Lung (tissue), 12 donors: ENCODE data around the gene KCNQ1OT1. TPM values are rescaled to one million over a fixed set of nuclear protein-coding genes. Genes with fewer than 3 reads are reported as not detected.

Experiments used
- ATAC-seq: fragments of 200-7000 bp; cut with Tn5 transposase; one replicate; pipeline ENCODE4 v1.9.1; 2020; ENCODE audit warnings: moderate number of reproducible peaks; ENCODE audit not compliant: insufficient read depth, low FRiP score
- DNase-seq, 3 donors: peaks; one replicate each; pipeline ENCODE4 v3.0.0-alpha.2; 2013 to 2017
- H3K27ac ChIP-seq, 2 donors: one replicate each; pipeline ENCODE4 v1.5.1; 2013; ENCODE audit warnings: mild to moderate bottlenecking in 2 of 2, moderate library complexity in 2 of 2, control low read depth in 1 of 2, inconsistent platforms in 1 of 2, low read depth in 1 of 2, low read length in 1 of 2
- H3K27me3 ChIP-seq, 3 donors: one replicate each; pipeline ENCODE4 v1.5.1; 2013; ENCODE audit warnings: low read length in 2 of 3; ENCODE audit not compliant: control insufficient read depth in 3 of 3, insufficient read depth in 3 of 3
- H3K36me3 ChIP-seq, 4 donors: one replicate each; pipeline ENCODE4 v1.5.1; 2013; ENCODE audit warnings: low read length in 4 of 4, mild to moderate bottlenecking in 1 of 4, moderate library complexity in 1 of 4; ENCODE audit not compliant: control insufficient read depth in 4 of 4, insufficient read depth in 4 of 4
- H3K4me1 ChIP-seq, 5 donors: one replicate each; pipeline ENCODE4 v1.5.1; 2013; ENCODE audit warnings: low read length in 5 of 5, mild to moderate bottlenecking in 2 of 5, moderate library complexity in 1 of 5; ENCODE audit not compliant: control insufficient read depth in 5 of 5, insufficient read depth in 5 of 5
- H3K4me3 ChIP-seq: one replicate; pipeline ENCODE4 v1.5.1; 2013; ENCODE audit warnings: mild to moderate bottlenecking, control low read depth, moderate library complexity
- H3K9ac ChIP-seq, 2 donors: one replicate each; pipeline ENCODE4 v1.5.1; 2013; ENCODE audit warnings: low read length in 2 of 2, control low read depth in 1 of 2; ENCODE audit not compliant: insufficient read depth in 1 of 2
- H3K9me3 ChIP-seq, 4 donors: one replicate each; pipeline ENCODE4 v1.5.1; 2013; ENCODE audit warnings: low read length in 3 of 4, mild to moderate bottlenecking in 1 of 4, moderate library complexity in 1 of 4; ENCODE audit not compliant: control insufficient read depth in 4 of 4, insufficient read depth in 3 of 4
- WGBS, 2 donors: extraction: QIAGEN DNeasy Blood & Tissue Kit; methylation state at CpG; one replicate each; pipeline ENCODE4 v1.1.7; 2013; 5-methylcytosine and 5-hydroxymethylcytosine counted together
- polyA plus RNA-seq, 2 donors: library from polyadenylated mRNA; stranded (reverse); fragments of 200-250 nt; gene quantifications; one replicate each; pipeline ENCODE4 v1.2.1, GENCODE V29; 2013
- total RNA-seq, 2 donors: library from RNA; depleted of rRNA in 1 of 2; stranded (reverse); fragments of >200 nt in 1 of 2; gene quantifications; one replicate each; pipeline ENCODE4 v1.2.1, GENCODE V29; 2014 to 2021
- TF ChIP-seq, protein P1 (sequence below): IDR thresholded peaks from 2 replicates; pipeline ENCODE4 v1.5.1; 2012; ENCODE audit warnings: mild to moderate bottlenecking; ENCODE audit errors: control extremely low read depth, extremely low read depth
- donor health status: control.
- donor health status: control.
- donor health status: Bipolar disorder and iron deficiency.
- donor health status: healthy.
- donor health status: DM: yes; HTN: yes; CAD: no.

KCNQ1OT1 gene
- total and polyA plus RNA-seq, 4 donors, result 0.02 to 14.5 (median 1.7) TPM

DNA sequence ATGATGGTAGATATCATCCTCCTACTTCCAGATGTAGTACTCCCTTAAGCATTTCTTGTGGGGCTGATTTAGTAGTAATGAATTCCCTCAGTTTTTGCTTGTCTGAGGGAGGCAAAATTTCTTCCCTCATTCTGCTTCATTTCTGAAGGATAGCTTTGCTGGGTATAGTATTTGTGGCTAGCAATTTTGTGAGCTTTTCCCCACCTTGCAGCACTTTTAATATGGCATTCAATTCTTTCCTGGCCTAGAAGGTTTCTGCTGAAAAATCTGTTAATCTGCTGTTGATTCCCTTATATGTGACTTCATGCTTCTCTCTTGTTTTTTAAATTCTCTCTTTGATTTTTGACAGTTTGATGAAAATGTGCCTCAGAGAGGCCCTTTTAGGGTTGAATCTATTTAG lies 50.4 kb downstream of the KCNQ1OT1 start:
- Histone ChIP-seq H3K4me1 (peaks cover 0 to 4% (median 0%) of the 10 kb centered on the region in 5 donors), H3K4me3 (no peak overlapping the region), H3K27me3 (no peaks in the 10 kb centered on the region), H3K9me3 (peaks cover 11 to 53% (median 25%) of the 10 kb centered on the region in 4 donors), H3K27ac (no peak overlapping the region), H3K9ac (no peak overlapping the region), H3K36me3 (peaks cover 0 to 12% (median 0%) of the 10 kb centered on the region in 4 donors)
- DNase-seq (no peak), ATAC-seq (no peak)
- TF ChIP-seq, protein P1, sequence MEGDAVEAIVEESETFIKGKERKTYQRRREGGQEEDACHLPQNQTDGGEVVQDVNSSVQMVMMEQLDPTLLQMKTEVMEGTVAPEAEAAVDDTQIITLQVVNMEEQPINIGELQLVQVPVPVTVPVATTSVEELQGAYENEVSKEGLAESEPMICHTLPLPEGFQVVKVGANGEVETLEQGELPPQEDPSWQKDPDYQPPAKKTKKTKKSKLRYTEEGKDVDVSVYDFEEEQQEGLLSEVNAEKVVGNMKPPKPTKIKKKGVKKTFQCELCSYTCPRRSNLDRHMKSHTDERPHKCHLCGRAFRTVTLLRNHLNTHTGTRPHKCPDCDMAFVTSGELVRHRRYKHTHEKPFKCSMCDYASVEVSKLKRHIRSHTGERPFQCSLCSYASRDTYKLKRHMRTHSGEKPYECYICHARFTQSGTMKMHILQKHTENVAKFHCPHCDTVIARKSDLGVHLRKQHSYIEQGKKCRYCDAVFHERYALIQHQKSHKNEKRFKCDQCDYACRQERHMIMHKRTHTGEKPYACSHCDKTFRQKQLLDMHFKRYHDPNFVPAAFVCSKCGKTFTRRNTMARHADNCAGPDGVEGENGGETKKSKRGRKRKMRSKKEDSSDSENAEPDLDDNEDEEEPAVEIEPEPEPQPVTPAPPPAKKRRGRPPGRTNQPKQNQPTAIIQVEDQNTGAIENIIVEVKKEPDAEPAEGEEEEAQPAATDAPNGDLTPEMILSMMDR, result no peak

DNA sequence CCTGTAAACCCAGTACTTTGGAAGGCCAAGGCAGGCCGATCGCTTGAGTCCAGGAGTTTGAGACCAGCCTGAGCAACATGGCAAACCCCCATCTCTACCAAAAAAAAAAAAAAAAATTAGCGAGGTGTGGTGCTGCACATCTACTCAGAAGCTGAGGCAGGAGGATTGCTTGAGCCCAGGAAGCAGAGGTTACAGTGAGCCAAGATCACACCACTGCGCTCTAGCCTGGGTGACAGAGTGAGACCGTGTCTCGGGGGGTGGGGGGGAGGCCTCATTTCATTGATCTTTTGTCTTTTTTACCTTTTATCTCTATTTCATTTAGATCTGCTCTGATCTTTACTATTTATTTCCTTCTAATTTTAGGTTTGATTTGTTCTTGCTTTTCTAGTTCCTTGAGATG lies 51.8 kb downstream of the KCNQ1OT1 start:
- peaks cover 15 to 54% (median 24%) of the 10 kb centered on the region in 4 donors for H3K9me3 ChIP-seq
- DNase-seq (no peak), ATAC-seq (no peak)
- WGBS, 2 donors, result 97% methylated on average over 6 of the region's 6 CpGs
- no peak overlapping the region for H3K4me3 ChIP-seq
- TF ChIP-seq, protein P1, result no peak
- no peak overlapping the region for H3K9ac ChIP-seq
- H3K4me1 ChIP-seq, result peaks cover 0 to 2% (median 0%) of the 10 kb centered on the region in 5 donors
- no peak overlapping the region for H3K27ac ChIP-seq
- peaks cover 0 to 5% (median 0%) of the 10 kb centered on the region in 4 donors for H3K36me3 ChIP-seq
- H3K27me3 ChIP-seq, result no peaks in the 10 kb centered on the region

DNA sequence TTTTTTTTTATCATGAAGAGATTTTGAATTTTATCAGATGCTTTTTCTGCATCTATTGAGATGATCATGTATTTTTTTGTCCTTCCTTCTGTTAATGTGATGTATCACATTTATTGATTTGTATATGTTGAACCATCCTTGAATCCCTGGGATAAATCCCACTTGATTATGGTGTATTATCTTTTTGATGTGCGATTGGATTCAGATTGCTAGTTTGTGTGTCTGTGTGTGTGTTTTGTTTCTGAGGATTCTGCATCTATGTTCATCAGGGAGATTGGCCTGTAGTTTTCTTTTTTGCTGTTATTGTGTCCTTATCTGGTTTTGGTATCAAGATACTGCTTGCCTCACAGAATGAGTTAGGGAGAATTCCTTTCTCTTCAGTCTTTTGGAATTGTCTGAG lies 52.6 kb downstream of the KCNQ1OT1 start:
- WGBS, 2 donors, result 84 to 100% methylated on average over 1 of the region's 1 CpG
- H3K27ac ChIP-seq, result no peak overlapping the region
- TF ChIP-seq, protein P1, result no peak
- H3K36me3 ChIP-seq, result no peaks in the 10 kb centered on the region
- no peak overlapping the region for H3K9ac ChIP-seq
- DNase-seq, result no peak
- no peaks in the 10 kb centered on the region for H3K27me3 ChIP-seq
- H3K4me1 ChIP-seq, result peaks cover 0 to 2% (median 0%) of the 10 kb centered on the region in 5 donors
- peaks cover 12 to 46% (median 24%) of the 10 kb centered on the region in 4 donors for H3K9me3 ChIP-seq
- no peak for ATAC-seq
- no peak overlapping the region for H3K4me3 ChIP-seq

DNA sequence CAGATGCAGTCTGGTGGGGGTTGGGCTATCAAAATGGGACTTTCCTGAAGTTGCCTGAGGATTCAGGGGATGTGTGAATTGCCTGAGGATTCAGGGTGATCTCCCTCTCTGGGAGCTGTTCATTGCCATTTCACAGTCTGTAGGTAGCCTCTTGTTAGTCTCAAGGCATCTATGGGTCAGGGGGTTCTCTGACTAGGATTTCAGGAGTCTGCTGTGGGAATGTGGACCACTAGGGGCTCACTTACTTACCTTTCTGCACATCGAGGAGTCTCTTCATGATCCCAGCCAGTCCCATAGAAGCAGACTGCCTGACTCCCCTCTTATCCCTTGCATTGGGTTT lies 54.0 kb downstream of the KCNQ1OT1 start:
- TF ChIP-seq, protein P1, result no peak
- no peaks in the 10 kb centered on the region for H3K36me3 ChIP-seq
- ATAC-seq, result no peak

More for the DNA sequence above, 54.0 kb downstream of the KCNQ1OT1 start:
- no peak for DNase-seq
- peaks cover 7 to 47% (median 20%) of the 10 kb centered on the region in 4 donors for H3K9me3 ChIP-seq
- no peak overlapping the region for H3K27ac ChIP-seq
- H3K4me3 ChIP-seq, result no peak overlapping the region
- WGBS, 2 donors, result 85 to 96% methylated on average over 1 of the region's 1 CpG
- H3K27me3 ChIP-seq, result no peaks in the 10 kb centered on the region
- no peaks in the 10 kb centered on the region for H3K4me1 ChIP-seq
- no peak overlapping the region for H3K9ac ChIP-seq
